Subcutaneous abdominal adipose tissue (tissue), 5 donors: ENCODE results near the gene KRT12.

Experiments
- H3K27ac ChIP-seq: one replicate; pipeline ENCODE4 v1.7.0; 2013; ENCODE audit warnings: low read depth, mild to moderate bottlenecking, inconsistent platforms, low read length, moderate library complexity
- H3K27me3 ChIP-seq, 5 donors: one replicate each; pipeline ENCODE4 v1.7.0; 2013; ENCODE audit warnings: low read length in 5 of 5, inconsistent platforms in 1 of 5; ENCODE audit not compliant: control insufficient read depth in 5 of 5, insufficient read depth in 4 of 5
- H3K36me3 ChIP-seq, 5 donors: one replicate each; pipeline ENCODE4 v1.7.0; 2013; ENCODE audit warnings: low read length in 5 of 5; ENCODE audit not compliant: control insufficient read depth in 5 of 5, insufficient read depth in 5 of 5
- H3K4me1 ChIP-seq, 5 donors: one replicate each; pipeline ENCODE4 v1.7.0; 2013; ENCODE audit warnings: low read length in 5 of 5, mild to moderate bottlenecking in 3 of 5, moderate library complexity in 1 of 5; ENCODE audit not compliant: control insufficient read depth in 5 of 5, insufficient read depth in 5 of 5
- H3K4me3 ChIP-seq, 5 donors: one replicate each; pipeline ENCODE4 v1.7.0; 2013; ENCODE audit warnings: low read length in 5 of 5, low read depth in 1 of 5
- H3K9ac ChIP-seq, 5 donors: one replicate each; pipeline ENCODE4 v1.7.0; 2013; ENCODE audit warnings: low read length in 5 of 5, mild to moderate bottlenecking in 4 of 5, moderate library complexity in 3 of 5
- H3K9me3 ChIP-seq, 5 donors: one replicate each; pipeline ENCODE4 v1.7.0; 2013; ENCODE audit warnings: low read length in 5 of 5; ENCODE audit not compliant: control insufficient read depth in 5 of 5
- donor health status: healthy.
- donor health status: healthy.
- donor health status: healthy.
- donor health status: healthy.
- donor health status: healthy.

KRT12 gene

DNA sequence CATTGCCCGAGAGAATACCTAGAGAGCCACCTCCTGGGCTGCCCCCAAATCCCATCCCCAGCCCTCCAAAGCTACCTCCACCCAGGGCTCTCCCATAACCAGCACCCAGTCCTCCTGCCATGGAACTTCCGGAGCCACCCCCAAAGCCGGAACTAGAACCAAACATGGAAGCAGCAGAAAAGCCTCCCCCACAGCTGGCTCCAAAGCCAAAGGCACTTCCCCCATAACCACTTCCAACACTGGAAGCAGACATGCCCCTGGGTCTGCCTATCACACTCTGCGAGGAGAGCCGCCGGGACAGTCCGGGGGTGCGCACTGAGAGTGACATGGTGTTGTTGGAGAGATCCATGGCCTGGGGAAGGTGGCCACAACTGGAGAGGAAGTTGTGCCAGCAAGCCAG is at the start of gene KRT12:
Gene KRT12, minus strand, starts transcription at position 386 of the 400 bp plus-strand sequence. Its CDS starts 37 bp downstream, at position 349.
- Histone ChIP-seq H3K27me3 (peaks cover 0 to 4% (median 4%) of the 10 kb centered on the region in 5 donors), H3K36me3 (no peaks in the 10 kb centered on the region), H3K4me1 (no peaks in the 10 kb centered on the region), H3K9me3 (no peaks in the 10 kb centered on the region), H3K9ac (no peak within 1 kb of the TSS), H3K4me3 (no peak within 1 kb of the TSS), H3K27ac (no peak within 1 kb of the TSS)

DNA sequence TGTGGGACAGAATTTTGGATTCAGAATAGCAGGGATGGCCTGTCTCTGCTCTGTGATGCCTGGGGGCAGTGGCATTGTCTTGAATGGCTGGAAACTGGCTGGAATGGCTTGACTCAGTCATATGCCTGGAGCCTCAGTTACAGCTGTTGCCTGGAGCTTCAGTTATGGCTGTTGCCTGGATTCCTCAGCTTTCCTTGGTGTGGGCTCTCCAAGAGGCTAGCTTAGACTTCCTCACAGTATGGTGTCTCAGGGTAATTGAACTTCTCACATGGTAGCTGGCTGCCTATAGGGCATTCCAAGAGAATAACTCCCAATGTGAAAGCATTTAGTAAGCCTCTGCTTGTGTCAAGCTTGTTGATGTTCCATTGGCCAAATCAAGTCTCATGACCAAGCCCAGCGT is 49.3 kb upstream of the KRT12 start:
- H3K9ac ChIP-seq = no peak overlapping the region
- H3K4me3 ChIP-seq = no peak overlapping the region
- peaks cover 0 to 9% (median 0%) of the 10 kb centered on the region in 5 donors for H3K4me1 ChIP-seq
- no peaks in the 10 kb centered on the region for H3K36me3 ChIP-seq
- no peak overlapping the region for H3K27ac ChIP-seq
- H3K27me3 ChIP-seq = peaks cover 0 to 6% (median 0%) of the 10 kb centered on the region in 5 donors
- no peaks in the 10 kb centered on the region for H3K9me3 ChIP-seq

GRCh38 chr17:40915721-40916256 is 48.8 kb upstream of the KRT12 start:
- Histone ChIP-seq H3K9me3 (no peaks in the 10 kb centered on the region), H3K27me3 (peaks cover 0 to 5% (median 0%) of the 10 kb centered on the region in 5 donors), H3K27ac (no peak overlapping the region), H3K4me1 (peaks cover 0 to 9% (median 0%) of the 10 kb centered on the region in 5 donors), H3K4me3 (no peak overlapping the region), H3K9ac (no peak overlapping the region), H3K36me3 (no peaks in the 10 kb centered on the region)

- no peak overlapping the region for H3K27ac ChIP-seq
Measured at GRCh38 chr17:40915199-40915661, 48.2 kb upstream of the KRT12 start.

GRCh38 chr17:40914075-40914855 is 47.2 kb upstream of the KRT12 start:
- Histone ChIP-seq H3K4me1 (peaks cover 2 to 15% (median 7%) of the 10 kb centered on the region in 5 donors), H3K9ac (no peak overlapping the region), H3K27ac (no peak overlapping the region), H3K9me3 (no peaks in the 10 kb centered on the region), H3K36me3 (no peaks in the 10 kb centered on the region), H3K27me3 (peaks cover 0 to 5% (median 0%) of the 10 kb centered on the region in 5 donors), H3K4me3 (no peak overlapping the region)

More at GRCh38 chr17:40915199-40915661, 48.2 kb upstream of the KRT12 start:
- peaks cover 0 to 5% (median 0%) of the 10 kb centered on the region in 5 donors for H3K27me3 ChIP-seq
- no peaks in the 10 kb centered on the region for H3K36me3 ChIP-seq
- H3K9ac ChIP-seq = no peak overlapping the region
- no peak overlapping the region for H3K4me3 ChIP-seq
- peaks cover 0 to 9% (median 1%) of the 10 kb centered on the region in 5 donors for H3K4me1 ChIP-seq
- H3K9me3 ChIP-seq = no peaks in the 10 kb centered on the region

- peaks cover 2 to 15% (median 7%) of the 10 kb centered on the region in 5 donors for H3K4me1 ChIP-seq
Measured at GRCh38 chr17:40912486-40913210, 45.6 kb upstream of the KRT12 start.

GRCh38 chr17:40910441-40910841 is 43.4 kb upstream of the KRT12 start:
- Histone ChIP-seq H3K9ac (no peak overlapping the region), H3K4me1 (peaks cover 2 to 15% (median 7%) of the 10 kb centered on the region in 5 donors), H3K9me3 (no peaks in the 10 kb centered on the region), H3K27ac (no peak overlapping the region), H3K4me3 (no peak overlapping the region), H3K27me3 (peaks cover 0 to 11% (median 3%) of the 10 kb centered on the region in 5 donors), H3K36me3 (no peaks in the 10 kb centered on the region)

More at GRCh38 chr17:40912486-40913210, 45.6 kb upstream of the KRT12 start:
- Histone ChIP-seq H3K36me3 (no peaks in the 10 kb centered on the region), H3K9ac (no peak overlapping the region), H3K9me3 (no peaks in the 10 kb centered on the region), H3K27me3 (peaks cover 0 to 5% (median 2%) of the 10 kb centered on the region in 5 donors), H3K4me3 (no peak overlapping the region), H3K27ac (no peak overlapping the region)

- peaks cover 0 to 12% (median 8%) of the 10 kb centered on the region in 5 donors for H3K27me3 ChIP-seq
- H3K36me3 ChIP-seq = no peaks in the 10 kb centered on the region
- no peak overlapping the region for H3K27ac ChIP-seq
- H3K4me1 ChIP-seq = peaks cover 2 to 15% (median 7%) of the 10 kb centered on the region in 5 donors
- H3K9me3 ChIP-seq = no peaks in the 10 kb centered on the region
- no peak overlapping the region for H3K9ac ChIP-seq
- no peak overlapping the region for H3K4me3 ChIP-seq
Measured at GRCh38 chr17:40909755-40910154, 42.7 kb upstream of the KRT12 start.

DNA sequence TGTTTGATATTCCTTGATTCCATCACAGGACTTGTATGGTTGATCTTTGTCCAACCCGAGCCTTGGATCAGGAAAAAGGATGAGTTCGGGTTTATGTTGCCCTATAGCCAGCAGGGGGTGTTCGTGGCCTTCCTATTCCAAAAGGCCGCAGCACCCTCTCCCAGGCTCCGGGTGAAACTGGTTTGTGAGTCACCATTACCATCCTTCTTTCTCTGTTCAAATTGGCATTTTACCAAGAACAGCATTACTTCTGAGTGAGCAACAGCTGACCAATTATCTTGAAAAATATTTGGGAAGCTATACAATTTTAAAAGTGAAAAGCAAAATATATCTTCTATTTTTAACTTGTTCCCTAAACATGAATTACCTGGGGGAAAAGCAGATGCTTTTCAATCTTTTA is 42.3 kb upstream of the KRT12 start:
- Histone ChIP-seq H3K4me1 (peaks cover 2 to 15% (median 7%) of the 10 kb centered on the region in 5 donors), H3K27ac (no peak overlapping the region), H3K27me3 (peaks cover 0 to 12% (median 8%) of the 10 kb centered on the region in 5 donors), H3K36me3 (no peaks in the 10 kb centered on the region), H3K4me3 (no peak overlapping the region), H3K9me3 (no peaks in the 10 kb centered on the region), H3K9ac (no peak overlapping the region)
